ENCODE data around the gene FSCB.

FSCB gene

GRCh38 chr14:44477953-44478352 is 29.1 kb downstream of the FSCB start:
- 87% methylated on average over 1 of the region's 1 CpG for WGBS
- no peak overlapping the region for H3K27ac ChIP-seq (ENCODE audit: low read depth, low read length)
- H3K4me1 ChIP-seq (ENCODE audit: insufficient read depth, low read length): no peaks in the 10 kb centered on the region
- H3K36me3 ChIP-seq (ENCODE audit: insufficient read depth, low read length): no peaks in the 10 kb centered on the region
- H3K4me3 ChIP-seq (ENCODE audit: low read length): no peak overlapping the region
- no peak overlapping the region for H3K9ac ChIP-seq (ENCODE audit: low read depth, low read length)
- no peaks in the 10 kb centered on the region for H3K9me3 ChIP-seq (ENCODE audit: insufficient read depth, low read depth, low read length)
- no peaks in the 10 kb centered on the region for H3K27me3 ChIP-seq (ENCODE audit: insufficient read depth, low read length)

GRCh38 chr14:44468771-44469170 is 38.3 kb downstream of the FSCB start:
- Histone ChIP-seq H3K27me3 (ENCODE audit: insufficient read depth, low read length) (no peaks in the 10 kb centered on the region), H3K27ac (ENCODE audit: low read depth, low read length) (no peak overlapping the region), H3K9ac (ENCODE audit: low read depth, low read length) (no peak overlapping the region), H3K36me3 (ENCODE audit: insufficient read depth, low read length) (no peaks in the 10 kb centered on the region), H3K4me3 (ENCODE audit: low read length) (no peak overlapping the region), H3K9me3 (ENCODE audit: insufficient read depth, low read depth, low read length) (no peaks in the 10 kb centered on the region), H3K4me1 (ENCODE audit: insufficient read depth, low read length) (no peaks in the 10 kb centered on the region)

- H3K4me1 ChIP-seq (ENCODE audit: insufficient read depth, low read length): no peaks in the 10 kb centered on the region
- no peaks in the 10 kb centered on the region for H3K9me3 ChIP-seq (ENCODE audit: insufficient read depth, low read depth, low read length)
- no peak overlapping the region for H3K9ac ChIP-seq (ENCODE audit: low read depth, low read length)
- no peak overlapping the region for H3K27ac ChIP-seq (ENCODE audit: low read depth, low read length)
- no peaks in the 10 kb centered on the region for H3K27me3 ChIP-seq (ENCODE audit: insufficient read depth, low read length)
- H3K4me3 ChIP-seq (ENCODE audit: low read length): no peak overlapping the region
- WGBS: 92% methylated on average over 4 of the region's 4 CpGs
- no peaks in the 10 kb centered on the region for H3K36me3 ChIP-seq (ENCODE audit: insufficient read depth, low read length)
These were observed 43.6 kb downstream of the FSCB start for GRCh38 chr14:44463356-44464004.

- Histone ChIP-seq H3K4me1 (ENCODE audit: insufficient read depth, low read length) (no peaks in the 10 kb centered on the region), H3K27ac (ENCODE audit: low read depth, low read length) (no peak overlapping the region), H3K9me3 (ENCODE audit: insufficient read depth, low read depth, low read length) (no peaks in the 10 kb centered on the region), H3K4me3 (ENCODE audit: low read length) (no peak overlapping the region), H3K27me3 (ENCODE audit: insufficient read depth, low read length) (no peaks in the 10 kb centered on the region), H3K9ac (ENCODE audit: low read depth, low read length) (no peak overlapping the region), H3K36me3 (ENCODE audit: insufficient read depth, low read length) (no peaks in the 10 kb centered on the region)
- 100% methylated on average over 1 of the region's 1 CpG for WGBS
These were observed 44.7 kb downstream of the FSCB start for GRCh38 chr14:44462381-44462780.

DNA sequence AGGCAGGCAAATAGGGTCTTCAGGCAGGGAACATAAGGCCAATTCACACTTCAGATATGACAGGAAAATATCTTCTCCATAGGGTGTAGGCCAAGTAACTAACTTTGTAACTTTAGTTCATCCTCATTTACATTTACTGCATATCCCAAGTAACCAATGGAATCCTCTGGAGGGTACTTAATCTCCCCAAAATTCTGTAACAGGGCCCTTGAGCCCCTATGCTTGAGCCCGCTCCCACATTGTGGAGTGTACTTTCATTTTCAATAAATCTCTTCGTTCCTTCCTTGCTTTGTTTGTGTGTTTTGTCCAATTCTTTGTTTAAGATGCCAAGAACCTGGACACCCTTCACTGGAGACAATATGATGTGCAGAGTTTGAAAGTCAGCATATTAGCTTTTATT is 45.3 kb downstream of the FSCB start:
- 100% methylated on average over 1 of the region's 2 CpGs for WGBS

More for the DNA sequence above, 45.3 kb downstream of the FSCB start:
- no peak overlapping the region for H3K27ac ChIP-seq (ENCODE audit: low read depth, low read length)
- H3K36me3 ChIP-seq (ENCODE audit: insufficient read depth, low read length): no peaks in the 10 kb centered on the region
- H3K9me3 ChIP-seq (ENCODE audit: insufficient read depth, low read depth, low read length): peaks cover 5% of the 10 kb centered on the region; the same call in 1 of the 2 replicates
- no peaks in the 10 kb centered on the region for H3K27me3 ChIP-seq (ENCODE audit: insufficient read depth, low read length)
- no peak overlapping the region for H3K9ac ChIP-seq (ENCODE audit: low read depth, low read length)
- H3K4me3 ChIP-seq (ENCODE audit: low read length): no peak overlapping the region
- H3K4me1 ChIP-seq (ENCODE audit: insufficient read depth, low read length): no peaks in the 10 kb centered on the region
